ENCODE measurements around the gene HPCAL1.

Gene HPCAL1

DNA sequence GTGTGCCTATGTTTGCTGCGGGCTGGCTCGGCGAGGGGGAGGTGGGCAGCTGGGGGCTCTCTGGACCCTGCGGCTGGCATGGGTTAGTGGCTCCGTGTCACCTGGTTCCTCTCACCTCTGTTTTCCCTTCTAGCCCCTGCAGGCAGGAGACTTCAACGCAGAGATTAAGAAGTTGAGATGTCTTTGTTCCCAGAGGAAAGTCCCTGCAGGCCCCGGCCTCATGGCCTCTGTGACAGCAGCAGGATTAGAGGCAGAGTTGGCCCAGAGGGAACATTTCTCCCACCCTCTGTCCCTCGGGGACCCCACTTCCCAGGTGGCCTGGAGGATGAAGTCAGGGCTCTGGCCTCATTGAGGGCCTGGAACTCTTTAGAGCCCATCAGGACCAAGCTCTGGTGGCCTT, 56.5 kb downstream of the HPCAL1 start:
- Histone ChIP-seq H3K4me3 (ENCODE audit: low read length) (no peak overlapping the region), H3K4me1 (ENCODE audit: control insufficient read depth, low read depth, low read length) (peaks cover 5% of the 10 kb centered on the region), H3K27me3 (ENCODE audit: control insufficient read depth, insufficient read depth, low read length) (no peaks in the 10 kb centered on the region), H3K27ac (ENCODE audit: low read length) (no peak overlapping the region), H3K36me3 (ENCODE audit: control insufficient read depth, low read depth, low read length) (no peaks in the 10 kb centered on the region), H3K9me3 (ENCODE audit: control insufficient read depth, low read depth, low read length) (no peaks in the 10 kb centered on the region), H3K9ac (ENCODE audit: low read length) (no peak overlapping the region)

DNA sequence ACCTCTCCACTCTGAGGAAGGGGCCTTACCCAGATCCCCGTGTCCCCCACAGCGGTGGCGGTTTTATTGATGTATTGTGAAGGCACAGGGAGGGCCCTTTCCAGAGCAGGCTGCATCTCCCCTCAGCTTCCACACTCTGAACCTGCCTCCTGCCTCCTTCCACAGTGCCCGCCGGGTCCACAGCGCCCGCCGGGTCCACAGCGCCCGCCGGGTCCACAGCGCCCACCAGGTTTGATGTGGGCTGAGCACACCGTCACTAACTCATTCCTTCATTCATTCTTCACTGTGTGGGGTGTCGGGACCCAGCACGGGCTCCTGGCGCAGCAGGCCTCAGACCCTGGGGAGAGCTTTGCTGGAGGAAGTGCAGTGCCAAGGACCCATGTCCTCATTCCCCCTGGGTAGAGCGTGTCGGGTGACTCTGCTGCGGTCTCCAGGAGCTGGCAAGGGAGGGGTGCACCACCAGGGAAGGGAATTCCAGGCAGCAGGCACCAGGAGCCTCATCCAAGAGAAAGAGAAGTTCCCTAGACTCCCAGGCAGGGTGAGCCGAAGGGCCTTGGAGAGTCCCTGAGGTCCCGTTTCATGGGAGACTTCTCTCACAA, 57.1 kb downstream of the HPCAL1 start:
- no peak overlapping the region for H3K27ac ChIP-seq (ENCODE audit: low read length)
- H3K4me3 ChIP-seq (ENCODE audit: low read length) = no peak overlapping the region
- peaks cover 5% of the 10 kb centered on the region for H3K4me1 ChIP-seq (ENCODE audit: control insufficient read depth, low read depth, low read length)

DNA sequence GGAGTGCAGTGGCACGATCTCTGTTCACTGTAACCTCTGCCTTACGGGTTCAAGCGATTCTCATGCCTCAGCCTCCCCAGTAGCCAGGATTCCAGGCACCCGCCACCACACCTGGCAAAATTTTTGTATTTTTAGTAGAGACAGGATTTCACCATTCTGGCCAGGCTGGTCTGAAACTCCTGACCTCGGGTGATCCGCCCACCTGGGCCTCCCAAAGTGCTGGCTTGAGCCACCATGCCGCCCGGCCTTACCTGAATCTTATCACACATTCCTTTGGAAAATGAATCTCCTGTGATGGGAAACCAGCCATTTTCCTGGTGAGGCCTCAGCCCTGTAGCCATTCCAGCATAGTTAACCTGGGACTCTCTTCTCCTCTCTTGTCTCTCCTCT, 57.8 kb downstream of the HPCAL1 start:
- H3K36me3 ChIP-seq (ENCODE audit: control insufficient read depth, low read depth, low read length) = no peaks in the 10 kb centered on the region
- H3K27ac ChIP-seq (ENCODE audit: low read length) = no peak overlapping the region
- H3K9me3 ChIP-seq (ENCODE audit: control insufficient read depth, low read depth, low read length) = no peaks in the 10 kb centered on the region
- H3K4me1 ChIP-seq (ENCODE audit: control insufficient read depth, low read depth, low read length) = peaks cover 5% of the 10 kb centered on the region
- no peak overlapping the region for H3K4me3 ChIP-seq (ENCODE audit: low read length)
- H3K27me3 ChIP-seq (ENCODE audit: control insufficient read depth, insufficient read depth, low read length) = no peaks in the 10 kb centered on the region
- no peak overlapping the region for H3K9ac ChIP-seq (ENCODE audit: low read length)

More for the DNA sequence above, 57.1 kb downstream of the HPCAL1 start:
- H3K9me3 ChIP-seq (ENCODE audit: control insufficient read depth, low read depth, low read length) = no peaks in the 10 kb centered on the region
- H3K36me3 ChIP-seq (ENCODE audit: control insufficient read depth, low read depth, low read length) = no peaks in the 10 kb centered on the region
- no peak overlapping the region for H3K9ac ChIP-seq (ENCODE audit: low read length)
- no peaks in the 10 kb centered on the region for H3K27me3 ChIP-seq (ENCODE audit: control insufficient read depth, insufficient read depth, low read length)

DNA sequence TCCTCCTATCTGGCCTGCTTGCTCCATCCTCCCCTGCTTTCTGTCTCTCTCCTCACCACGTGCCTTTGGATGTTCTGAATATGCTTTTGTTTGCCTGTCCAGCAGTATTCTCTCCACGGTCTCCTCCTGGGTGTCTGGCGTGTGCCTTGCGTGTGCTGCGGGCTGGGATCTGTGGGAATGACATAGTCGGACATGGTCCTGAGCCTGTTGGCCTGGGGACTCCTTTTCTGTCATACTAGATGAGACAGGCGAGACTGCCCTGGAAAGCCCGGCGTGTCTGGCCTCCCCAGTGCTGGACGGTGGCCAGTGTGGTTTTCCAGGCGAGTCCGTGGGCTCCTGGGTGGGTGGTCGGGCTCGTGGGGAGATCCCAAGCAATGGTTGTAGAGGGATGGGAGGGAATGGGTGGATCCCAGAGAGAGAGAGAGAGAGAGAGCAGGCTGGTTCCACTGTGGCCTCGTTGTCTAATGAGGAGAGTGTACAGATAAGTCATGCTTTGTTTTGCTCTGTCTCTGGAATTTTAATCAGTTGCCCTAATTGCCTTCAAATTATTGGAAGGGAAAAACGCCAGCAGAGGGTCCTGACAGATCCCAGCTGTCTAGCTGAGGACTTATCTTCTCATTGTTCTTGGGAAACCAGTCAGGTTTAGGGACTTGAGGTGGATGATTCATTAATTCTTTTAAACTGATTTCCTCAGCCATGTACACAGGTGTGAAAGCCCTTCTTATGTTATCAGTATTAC, 58.3 kb downstream of the HPCAL1 start:
- Histone ChIP-seq H3K9me3 (ENCODE audit: control insufficient read depth, low read depth, low read length) (no peaks in the 10 kb centered on the region), H3K27ac (ENCODE audit: low read length) (no peak overlapping the region), H3K36me3 (ENCODE audit: control insufficient read depth, low read depth, low read length) (no peaks in the 10 kb centered on the region), H3K4me1 (ENCODE audit: control insufficient read depth, low read depth, low read length) (peaks cover 5% of the 10 kb centered on the region), H3K4me3 (ENCODE audit: low read length) (no peak overlapping the region), H3K27me3 (ENCODE audit: control insufficient read depth, insufficient read depth, low read length) (no peaks in the 10 kb centered on the region), H3K9ac (ENCODE audit: low read length) (no peak overlapping the region)

DNA sequence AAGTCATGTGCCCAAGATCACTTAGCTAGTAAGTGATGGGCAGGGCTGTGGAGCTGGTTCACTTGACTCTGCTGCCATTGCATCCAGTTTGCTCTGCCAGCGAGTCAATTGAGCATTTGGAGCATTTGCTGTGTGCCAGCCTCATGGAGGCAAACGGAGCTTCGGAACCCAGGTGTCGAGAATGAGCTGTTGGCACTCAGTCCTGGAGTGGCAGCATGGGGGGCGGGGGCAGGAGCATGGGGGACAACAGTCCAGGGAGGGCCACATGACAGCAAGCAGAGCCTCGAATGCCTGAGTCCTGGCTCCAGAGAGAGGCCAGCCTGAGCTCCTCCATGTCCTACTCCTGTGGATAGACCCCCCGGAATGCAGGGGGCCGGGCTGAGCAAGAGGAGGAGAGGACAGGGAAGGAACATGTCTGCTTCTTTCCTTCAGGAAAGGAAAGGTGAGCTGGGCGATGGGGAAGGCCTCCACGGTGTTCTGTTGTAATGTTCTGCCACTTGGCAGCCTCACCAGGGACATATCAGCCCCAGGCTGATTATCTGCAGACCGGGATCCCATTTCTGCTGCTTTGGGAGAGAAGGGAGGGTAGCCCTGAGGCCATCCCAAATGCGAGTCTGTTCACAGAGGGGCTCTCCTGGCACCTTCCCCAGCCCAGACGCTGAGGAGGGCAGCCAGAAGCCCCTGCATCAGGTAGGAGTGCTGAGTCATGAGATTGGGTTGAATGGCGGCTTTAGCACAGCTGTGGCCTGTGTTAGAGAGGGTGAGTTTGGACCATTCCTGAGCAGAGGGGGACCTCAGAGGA, 59.6 kb downstream of the HPCAL1 start:
- no peaks in the 10 kb centered on the region for H3K27me3 ChIP-seq (ENCODE audit: control insufficient read depth, insufficient read depth, low read length)
- no peaks in the 10 kb centered on the region for H3K9me3 ChIP-seq (ENCODE audit: control insufficient read depth, low read depth, low read length)
- H3K4me3 ChIP-seq (ENCODE audit: low read length) = no peak overlapping the region
- no peaks in the 10 kb centered on the region for H3K36me3 ChIP-seq (ENCODE audit: control insufficient read depth, low read depth, low read length)
- peaks cover 3% of the 10 kb centered on the region for H3K4me1 ChIP-seq (ENCODE audit: control insufficient read depth, low read depth, low read length)
- H3K27ac ChIP-seq (ENCODE audit: low read length) = no peak overlapping the region
- H3K9ac ChIP-seq (ENCODE audit: low read length) = no peak overlapping the region

DNA sequence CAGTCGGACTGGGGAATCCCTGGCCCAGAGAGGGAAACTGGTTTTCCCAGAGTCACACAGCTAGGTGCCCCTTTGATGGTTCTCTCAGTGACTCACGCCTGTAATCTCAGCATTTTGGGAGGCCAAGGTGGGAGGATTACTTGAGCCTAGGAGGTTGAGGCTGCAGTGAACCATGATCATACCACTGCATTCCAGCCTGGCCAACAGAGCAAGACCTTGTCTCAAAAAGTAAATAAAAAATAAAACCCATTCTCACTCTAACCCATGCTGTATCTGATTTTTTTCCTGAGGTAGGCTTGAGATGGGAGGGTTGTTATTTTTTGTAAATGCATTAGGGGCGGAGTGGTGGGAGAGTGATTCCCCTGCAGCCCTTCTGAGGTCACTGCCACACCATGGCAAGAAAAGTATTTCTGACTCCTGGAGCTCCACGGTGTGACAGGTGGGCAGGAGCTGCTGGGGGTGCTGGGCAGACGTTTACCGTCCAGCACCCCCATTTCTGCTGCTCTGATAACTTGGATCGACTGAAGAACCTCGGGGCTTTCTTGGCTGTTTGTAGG, 60.3 kb downstream of the HPCAL1 start:
- Histone ChIP-seq H3K27me3 (ENCODE audit: control insufficient read depth, insufficient read depth, low read length) (no peaks in the 10 kb centered on the region), H3K27ac (ENCODE audit: low read length) (no peak overlapping the region), H3K9ac (ENCODE audit: low read length) (no peak overlapping the region), H3K4me1 (ENCODE audit: control insufficient read depth, low read depth, low read length) (no peaks in the 10 kb centered on the region), H3K36me3 (ENCODE audit: control insufficient read depth, low read depth, low read length) (no peaks in the 10 kb centered on the region), H3K4me3 (ENCODE audit: low read length) (no peak overlapping the region), H3K9me3 (ENCODE audit: control insufficient read depth, low read depth, low read length) (no peaks in the 10 kb centered on the region)

DNA sequence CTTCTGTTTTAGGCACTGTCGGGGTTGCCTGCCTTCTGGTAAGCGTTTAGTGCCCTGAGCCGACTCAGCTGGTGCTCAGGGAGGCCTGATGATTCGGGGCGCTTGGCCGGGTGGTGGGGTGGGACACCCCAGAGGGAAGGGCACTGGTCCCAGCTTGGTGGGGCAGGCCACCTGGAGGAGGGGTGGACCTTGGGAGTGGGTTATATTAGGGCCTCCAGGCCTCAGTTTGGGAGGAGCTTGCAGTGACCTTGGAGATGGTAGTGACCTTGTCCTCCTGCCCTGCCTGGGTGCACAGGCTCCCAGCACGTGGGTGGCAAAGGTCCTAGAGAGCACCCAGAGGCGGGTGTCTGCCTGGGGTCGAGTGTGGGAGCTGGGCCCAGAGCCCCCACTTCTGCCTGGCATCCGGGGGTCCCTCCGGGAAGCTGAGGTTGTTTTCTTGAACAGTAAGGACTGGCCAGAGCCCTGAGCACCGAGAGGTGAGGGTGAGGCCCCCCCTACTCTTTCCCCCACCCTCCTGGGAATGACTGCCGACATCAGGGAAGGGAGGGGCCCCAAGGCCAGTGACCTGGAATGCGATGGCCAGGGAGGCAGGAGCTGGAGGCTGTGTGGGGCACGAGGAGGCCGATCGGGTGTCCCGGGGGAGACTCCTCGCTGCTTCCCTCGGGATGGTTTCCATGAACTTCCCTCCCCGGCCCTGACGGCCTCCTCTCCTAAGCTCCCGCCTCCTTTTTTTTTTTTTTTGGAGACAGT, 61.3 kb downstream of the HPCAL1 start:
- H3K9me3 ChIP-seq (ENCODE audit: control insufficient read depth, low read depth, low read length) = no peaks in the 10 kb centered on the region
- no peaks in the 10 kb centered on the region for H3K36me3 ChIP-seq (ENCODE audit: control insufficient read depth, low read depth, low read length)
- no peaks in the 10 kb centered on the region for H3K4me1 ChIP-seq (ENCODE audit: control insufficient read depth, low read depth, low read length)
- no peak overlapping the region for H3K9ac ChIP-seq (ENCODE audit: low read length)
- no peaks in the 10 kb centered on the region for H3K27me3 ChIP-seq (ENCODE audit: control insufficient read depth, insufficient read depth, low read length)
- no peak overlapping the region for H3K27ac ChIP-seq (ENCODE audit: low read length)
- H3K4me3 ChIP-seq (ENCODE audit: low read length) = no peak overlapping the region

DNA sequence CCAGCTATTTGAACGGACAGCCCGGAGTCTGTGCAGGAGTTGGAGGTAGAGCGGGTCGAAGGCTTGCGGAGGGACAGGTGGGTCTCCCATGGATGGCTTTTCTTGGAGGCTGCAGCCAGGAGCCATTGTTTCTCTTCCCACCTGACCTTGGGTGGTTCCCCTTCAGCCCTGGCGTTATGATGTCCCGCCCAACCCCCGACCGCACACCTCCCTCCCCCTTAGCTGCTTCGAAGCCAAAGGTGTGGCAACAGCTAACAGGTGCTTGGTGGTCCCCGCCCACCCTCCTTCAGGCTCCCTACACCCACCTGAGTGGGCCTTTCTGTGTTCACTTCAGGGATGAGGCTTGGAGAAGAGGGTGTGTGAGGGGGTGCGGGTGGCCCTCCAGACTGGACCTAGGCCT, 62.7 kb downstream of the HPCAL1 start:
- H3K9me3 ChIP-seq (ENCODE audit: control insufficient read depth, low read depth, low read length) = no peaks in the 10 kb centered on the region
- H3K4me3 ChIP-seq (ENCODE audit: low read length) = no peak overlapping the region
- no peak overlapping the region for H3K27ac ChIP-seq (ENCODE audit: low read length)
- H3K9ac ChIP-seq (ENCODE audit: low read length) = no peak overlapping the region
- no peaks in the 10 kb centered on the region for H3K4me1 ChIP-seq (ENCODE audit: control insufficient read depth, low read depth, low read length)
- no peaks in the 10 kb centered on the region for H3K27me3 ChIP-seq (ENCODE audit: control insufficient read depth, insufficient read depth, low read length)
- no peaks in the 10 kb centered on the region for H3K36me3 ChIP-seq (ENCODE audit: control insufficient read depth, low read depth, low read length)

DNA sequence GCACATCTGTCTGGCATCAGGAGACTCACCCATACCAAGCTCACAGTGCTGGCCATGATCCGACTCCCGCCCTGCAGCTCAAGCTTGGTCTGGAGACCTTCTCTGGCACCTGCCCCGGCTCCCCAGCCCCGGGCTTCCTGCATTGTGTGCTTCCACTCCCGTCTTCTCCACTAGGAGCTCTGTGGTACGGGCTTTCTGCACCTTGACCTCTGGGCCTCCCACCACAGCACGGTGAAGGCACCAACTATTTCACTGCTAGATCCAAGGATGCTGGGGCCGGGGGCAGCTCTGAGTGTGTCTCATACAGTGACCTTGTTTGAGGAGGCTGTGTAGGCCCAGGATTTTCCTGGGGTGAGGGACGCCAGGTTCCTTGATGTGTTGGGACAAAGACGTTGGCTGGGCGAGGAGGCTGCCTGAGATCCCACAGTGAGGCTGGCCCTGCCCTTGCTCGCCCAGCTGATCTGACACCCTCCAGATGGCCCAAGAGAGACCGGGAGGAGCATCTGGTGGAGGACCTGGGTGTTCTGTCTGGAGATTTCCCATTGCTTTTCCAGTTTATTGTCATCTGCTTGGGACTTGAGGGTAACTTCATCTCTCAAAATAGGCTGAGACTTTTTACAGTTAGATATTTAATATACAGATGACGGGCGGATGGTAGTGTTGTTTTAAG, 64.0 kb downstream of the HPCAL1 start:
- no peaks in the 10 kb centered on the region for H3K9me3 ChIP-seq (ENCODE audit: control insufficient read depth, low read depth, low read length)
- H3K36me3 ChIP-seq (ENCODE audit: control insufficient read depth, low read depth, low read length) = no peaks in the 10 kb centered on the region
- no peak overlapping the region for H3K9ac ChIP-seq (ENCODE audit: low read length)
- H3K27ac ChIP-seq (ENCODE audit: low read length) = no peak overlapping the region
- no peaks in the 10 kb centered on the region for H3K27me3 ChIP-seq (ENCODE audit: control insufficient read depth, insufficient read depth, low read length)
- H3K4me3 ChIP-seq (ENCODE audit: low read length) = no peak overlapping the region
- H3K4me1 ChIP-seq (ENCODE audit: control insufficient read depth, low read depth, low read length) = no peaks in the 10 kb centered on the region

DNA sequence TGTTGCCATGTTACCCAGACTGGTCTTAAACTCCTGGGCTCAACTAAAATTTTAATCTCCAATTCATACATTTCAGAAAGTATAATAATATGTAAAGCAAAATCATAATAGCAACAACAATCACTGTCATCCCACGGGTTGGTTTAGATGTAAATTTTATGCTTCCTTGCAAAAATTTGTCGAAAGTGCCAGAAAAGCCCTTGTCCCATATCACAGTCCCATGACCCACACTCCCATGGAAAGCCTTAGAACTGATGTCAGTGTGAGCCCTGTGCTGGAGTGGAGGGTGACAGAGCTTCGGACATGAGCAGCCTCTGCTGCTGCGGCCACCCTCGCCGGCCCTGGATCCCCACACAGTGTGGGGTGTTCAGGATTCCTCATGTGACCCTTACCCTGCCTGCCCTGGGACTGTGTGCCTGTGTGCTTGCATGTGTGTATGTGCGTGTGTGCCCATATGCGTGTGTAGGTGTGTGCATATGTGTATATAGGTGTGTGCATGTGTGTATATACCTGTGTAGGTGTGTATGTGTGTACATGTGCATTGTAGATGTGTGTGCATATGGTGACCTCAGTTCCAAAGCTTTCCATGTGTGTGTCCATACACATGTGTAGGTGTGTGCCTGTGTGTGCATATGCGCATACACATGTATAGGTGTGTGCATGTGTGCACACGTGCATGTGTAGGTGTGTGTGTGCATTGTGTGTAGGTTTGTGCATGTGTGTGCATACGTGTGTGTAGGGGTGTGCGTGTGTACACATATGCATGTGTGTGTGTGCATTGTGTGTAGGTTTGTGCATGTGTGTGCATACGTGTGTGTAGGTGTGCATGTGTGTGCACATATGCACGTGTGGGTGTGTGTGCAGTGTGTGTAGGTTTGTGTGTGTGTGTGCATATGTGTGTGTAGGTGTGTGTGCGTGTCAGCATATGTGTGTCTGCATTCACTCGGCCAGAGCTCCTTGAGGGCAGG, 65.1 kb downstream of the HPCAL1 start:
- no peaks in the 10 kb centered on the region for H3K27me3 ChIP-seq (ENCODE audit: control insufficient read depth, insufficient read depth, low read length)
- no peaks in the 10 kb centered on the region for H3K36me3 ChIP-seq (ENCODE audit: control insufficient read depth, low read depth, low read length)
- no peaks in the 10 kb centered on the region for H3K4me1 ChIP-seq (ENCODE audit: control insufficient read depth, low read depth, low read length)
- no peak overlapping the region for H3K27ac ChIP-seq (ENCODE audit: low read length)
- no peak overlapping the region for H3K4me3 ChIP-seq (ENCODE audit: low read length)
- H3K9ac ChIP-seq (ENCODE audit: low read length) = no peak overlapping the region
- H3K9me3 ChIP-seq (ENCODE audit: control insufficient read depth, low read depth, low read length) = no peaks in the 10 kb centered on the region
